Loucy (cell line): Measurements from ENCODE around the gene SCMH1.
"Not testable (repeated sequence)": the region's sequence is repeated elsewhere in the genome, so short reads cannot be mapped to it uniquely, and the experiment has no call there.

Source experiments
- H2AFZ ChIP-seq: fragments of 200-600 bp; sonication (generic); 2 replicates; pipeline ENCODE4 v1.6.0; 2016; ENCODE audit warnings: antibody characterized with exemption, mild to moderate bottlenecking, low read length, moderate library complexity
- H3F3A ChIP-seq: fragments of 200-600 bp; 2 replicates; pipeline ENCODE4 v1.6.0; 2016; ENCODE audit warnings: antibody characterized with exemption, low read depth, mild to moderate bottlenecking
- H3K27me3 ChIP-seq: fragments of 200-600 bp; sonication (generic); 2 replicates; pipeline ENCODE4 v1.6.1; 2014; ENCODE audit warnings: low read length, mild to moderate bottlenecking; ENCODE audit not compliant: insufficient read depth, poor library complexity, severe bottlenecking
- H3K36me3 ChIP-seq: fragments of 200-600 bp; sonication (generic); 2 replicates; pipeline ENCODE4 v1.6.1; 2016; ENCODE audit warnings: low read length; ENCODE audit not compliant: insufficient read depth
- H3K4me1 ChIP-seq: fragments of 200-600 bp; sonication (generic); 2 replicates; pipeline ENCODE4 v1.5.1; 2014; ENCODE audit warnings: low read length, mild to moderate bottlenecking; ENCODE audit not compliant: insufficient read depth, poor library complexity, severe bottlenecking
- H3K4me2 ChIP-seq: fragments of 200-600 bp; sonication (generic); 2 replicates; pipeline ENCODE4 v1.6.0; 2014; ENCODE audit warnings: antibody characterized with exemption, low read length, low read depth, mild to moderate bottlenecking; ENCODE audit not compliant: poor library complexity, severe bottlenecking
- H3K4me3 ChIP-seq: fragments of 200-600 bp; sonication (generic); 2 replicates; pipeline ENCODE4 v1.5.1; 2014; ENCODE audit warnings: low read length, mild to moderate bottlenecking, mixed read lengths; ENCODE audit not compliant: poor library complexity, severe bottlenecking
- H3K79me2 ChIP-seq: fragments of 200-600 bp; sonication (generic); 2 replicates; pipeline ENCODE4 v1.6.1; 2014; ENCODE audit warnings: low read length; ENCODE audit not compliant: insufficient read depth
- H3K9ac ChIP-seq: fragments of 200-600 bp; sonication (generic); 2 replicates; pipeline ENCODE4 v1.6.0; 2014; ENCODE audit warnings: mild to moderate bottlenecking, low read depth, low read length, moderate library complexity; ENCODE audit not compliant: poor library complexity, severe bottlenecking
- H3K9me2 ChIP-seq: fragments of 200-600 bp; sonication (generic); replicated peaks from 2 replicates; pipeline ENCODE4 v1.6.1; 2016; ENCODE audit warnings: low read depth, low read length, mixed read lengths
- H3K9me3 ChIP-seq: fragments of 200-600 bp; sonication (generic); 2 replicates; pipeline ENCODE4 v1.6.1; 2014; ENCODE audit warnings: mild to moderate bottlenecking, antibody characterized with exemption, low read length, low read depth; ENCODE audit not compliant: insufficient read depth
- H4K20me1 ChIP-seq: fragments of 200-600 bp; sonication (generic); 2 replicates; pipeline ENCODE4 v1.6.0; 2014; ENCODE audit warnings: antibody characterized with exemption, low read length, mild to moderate bottlenecking; ENCODE audit not compliant: insufficient read depth, poor library complexity, severe bottlenecking
- EZH2phosphoT487 ChIP-seq: fragments of 200-600 bp; IDR thresholded peaks from 2 replicates; pipeline ENCODE4 v1.6.1; 2018; ENCODE audit warnings: antibody characterized with exemption, mild to moderate bottlenecking, moderate library complexity, borderline replicate concordance
- TF ChIP-seq, protein P1 (sequence below): fragments of 200-600 bp; sonication (generic); conservative IDR thresholded peaks from 2 replicates; pipeline ENCODE4 v1.5.1; 2014; ENCODE audit warnings: mild to moderate bottlenecking, antibody characterized with exemption, low read length

Gene SCMH1

DNA sequence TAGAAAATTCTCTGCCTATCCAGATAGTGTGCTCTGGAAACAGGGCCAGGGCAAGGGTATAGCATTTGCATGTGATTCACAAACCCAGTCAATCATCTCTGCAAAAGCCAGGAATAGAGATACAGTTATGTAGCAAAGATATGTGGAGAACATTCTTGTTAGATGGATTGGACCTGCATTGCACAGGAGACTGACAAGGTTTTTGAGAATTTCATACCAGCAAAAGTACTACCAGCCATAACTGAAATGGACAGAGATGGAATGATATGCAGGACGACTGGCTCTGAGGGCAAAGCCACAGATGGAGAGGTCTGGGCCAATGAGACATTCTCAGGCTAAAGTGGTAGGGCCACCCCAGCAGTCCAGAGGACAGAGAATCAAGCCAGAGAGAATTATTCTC, 24.7 kb downstream of the SCMH1 start:
- peaks cover 98% of the 10 kb centered on the region for H3K79me2 ChIP-seq
- H3K9ac ChIP-seq, result no peak overlapping the region
- no peaks in the 10 kb centered on the region for H3F3A ChIP-seq
- peaks cover 25% of the 10 kb centered on the region; the same call in 1 of the 2 replicates for H3K9me3 ChIP-seq
- peaks cover 49% of the 10 kb centered on the region for H3K4me1 ChIP-seq
- TF ChIP-seq EZH2phosphoT487, result no peak
- TF ChIP-seq, protein P1, sequence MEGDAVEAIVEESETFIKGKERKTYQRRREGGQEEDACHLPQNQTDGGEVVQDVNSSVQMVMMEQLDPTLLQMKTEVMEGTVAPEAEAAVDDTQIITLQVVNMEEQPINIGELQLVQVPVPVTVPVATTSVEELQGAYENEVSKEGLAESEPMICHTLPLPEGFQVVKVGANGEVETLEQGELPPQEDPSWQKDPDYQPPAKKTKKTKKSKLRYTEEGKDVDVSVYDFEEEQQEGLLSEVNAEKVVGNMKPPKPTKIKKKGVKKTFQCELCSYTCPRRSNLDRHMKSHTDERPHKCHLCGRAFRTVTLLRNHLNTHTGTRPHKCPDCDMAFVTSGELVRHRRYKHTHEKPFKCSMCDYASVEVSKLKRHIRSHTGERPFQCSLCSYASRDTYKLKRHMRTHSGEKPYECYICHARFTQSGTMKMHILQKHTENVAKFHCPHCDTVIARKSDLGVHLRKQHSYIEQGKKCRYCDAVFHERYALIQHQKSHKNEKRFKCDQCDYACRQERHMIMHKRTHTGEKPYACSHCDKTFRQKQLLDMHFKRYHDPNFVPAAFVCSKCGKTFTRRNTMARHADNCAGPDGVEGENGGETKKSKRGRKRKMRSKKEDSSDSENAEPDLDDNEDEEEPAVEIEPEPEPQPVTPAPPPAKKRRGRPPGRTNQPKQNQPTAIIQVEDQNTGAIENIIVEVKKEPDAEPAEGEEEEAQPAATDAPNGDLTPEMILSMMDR, result no peak
- H2AFZ ChIP-seq, result no peak overlapping the region
- no peaks in the 10 kb centered on the region for H3K9me2 ChIP-seq
- H3K4me3 ChIP-seq, result no peak overlapping the region
- peaks cover 27% of the 10 kb centered on the region for H3K36me3 ChIP-seq
- H4K20me1 ChIP-seq, result peaks cover 13% of the 10 kb centered on the region
- no peak overlapping the region for H3K4me2 ChIP-seq
- H3K27me3 ChIP-seq, result no peaks in the 10 kb centered on the region

DNA sequence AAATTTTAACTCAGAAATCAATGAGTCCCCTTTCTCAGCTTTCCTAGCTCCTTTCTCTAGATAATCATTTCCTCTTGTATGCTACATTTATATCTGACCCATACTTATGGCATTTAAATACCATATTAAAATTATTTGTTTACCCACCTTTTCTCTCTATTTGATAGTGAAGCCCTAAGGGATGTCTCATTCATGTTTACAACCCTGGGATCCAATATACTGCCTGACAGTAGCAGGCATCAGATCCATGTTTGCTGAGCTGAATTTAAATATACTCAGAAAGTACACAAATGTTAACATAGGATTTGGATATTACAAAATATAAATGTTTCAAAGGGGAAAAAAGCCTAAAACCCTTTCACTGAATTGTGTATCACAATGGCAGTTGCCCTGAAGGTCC, 26.5 kb downstream of the SCMH1 start:
- no peaks in the 10 kb centered on the region for H3K9me2 ChIP-seq
- H3K79me2 ChIP-seq, result peaks cover 89% of the 10 kb centered on the region
- H2AFZ ChIP-seq, result no peak overlapping the region
- H3F3A ChIP-seq, result no peaks in the 10 kb centered on the region
- H3K9ac ChIP-seq, result no peak overlapping the region
- H3K36me3 ChIP-seq, result peaks cover 27% of the 10 kb centered on the region
- TF ChIP-seq, protein P1, result no peak
- no peak for TF ChIP-seq EZH2phosphoT487
- H4K20me1 ChIP-seq, result peaks cover 7% of the 10 kb centered on the region
- no peak overlapping the region for H3K4me3 ChIP-seq
- peak overlapping the region; percentile 0 for H3K4me2 ChIP-seq
- H3K9me3 ChIP-seq, result peaks cover 24% of the 10 kb centered on the region; the same call in 1 of the 2 replicates
- no peaks in the 10 kb centered on the region for H3K27me3 ChIP-seq
- peaks cover 59% of the 10 kb centered on the region for H3K4me1 ChIP-seq

GRCh38 chr1:41213341-41213740, 28.8 kb downstream of the SCMH1 start:
- Histone ChIP-seq H3K4me2 (peak overlapping the region; percentile 23), H2AFZ (no peak overlapping the region), H3F3A (no peaks in the 10 kb centered on the region), H4K20me1 (peaks cover 7% of the 10 kb centered on the region), H3K9ac (no peak overlapping the region), H3K36me3 (peaks cover 9% of the 10 kb centered on the region), H3K4me1 (peaks cover 59% of the 10 kb centered on the region), H3K9me2 (no peaks in the 10 kb centered on the region), H3K27me3 (no peaks in the 10 kb centered on the region), H3K4me3 (no peak overlapping the region), H3K9me3 (peaks cover 8% of the 10 kb centered on the region; the same call in 1 of the 2 replicates), H3K79me2 (peaks cover 85% of the 10 kb centered on the region)
- no peak for TF ChIP-seq EZH2phosphoT487
- TF ChIP-seq, protein P1, result no peak

GRCh38 chr1:41211608-41212007, 30.5 kb downstream of the SCMH1 start:
- not testable (repeated sequence) for H4K20me1 ChIP-seq, H3K9ac ChIP-seq, H3K27me3 ChIP-seq, H3K36me3 ChIP-seq, H2AFZ ChIP-seq, H3F3A ChIP-seq, H3K9me2 ChIP-seq, H3K9me3 ChIP-seq
- H3K4me3 ChIP-seq, result peak overlapping the region; percentile 14
- peaks cover 70% of the 10 kb centered on the region for H3K79me2 ChIP-seq
- H3K4me1 ChIP-seq, result peaks cover 56% of the 10 kb centered on the region
- peak overlapping the region; percentile 62 for H3K4me2 ChIP-seq

DNA sequence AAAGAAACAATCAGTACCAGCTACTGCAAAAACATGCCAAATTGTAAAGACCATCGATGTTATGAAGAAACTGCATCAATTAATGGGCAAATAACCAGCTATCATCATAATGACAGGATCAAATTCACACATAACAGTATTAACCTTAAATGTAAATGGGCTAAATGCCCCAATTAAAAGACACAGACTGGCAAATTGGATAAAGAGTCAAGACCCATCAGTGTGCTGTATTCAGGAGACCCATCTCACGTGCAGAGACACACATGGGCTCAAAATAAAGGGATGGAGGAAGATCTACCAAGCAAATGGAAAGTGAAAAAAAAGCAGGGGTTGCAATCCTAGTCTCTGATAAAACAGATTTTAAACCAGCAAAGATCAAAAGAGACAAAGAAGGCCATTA, 35.1 kb downstream of the SCMH1 start:
- H3F3A ChIP-seq, H3K4me3 ChIP-seq, H2AFZ ChIP-seq, H3K4me2 ChIP-seq, H3K27me3 ChIP-seq, H3K9ac ChIP-seq, H4K20me1 ChIP-seq, H3K9me2 ChIP-seq: not testable (repeated sequence)
- peaks cover 18% of the 10 kb centered on the region; the same call in 1 of the 2 replicates for H3K9me3 ChIP-seq
- H3K4me1 ChIP-seq, result peaks cover 13% of the 10 kb centered on the region
- peaks cover 11% of the 10 kb centered on the region for H3K36me3 ChIP-seq
- peaks cover 61% of the 10 kb centered on the region for H3K79me2 ChIP-seq
